Measurements from ENCODE around the gene SLC66A1.

The SLC66A1 gene

DNA sequence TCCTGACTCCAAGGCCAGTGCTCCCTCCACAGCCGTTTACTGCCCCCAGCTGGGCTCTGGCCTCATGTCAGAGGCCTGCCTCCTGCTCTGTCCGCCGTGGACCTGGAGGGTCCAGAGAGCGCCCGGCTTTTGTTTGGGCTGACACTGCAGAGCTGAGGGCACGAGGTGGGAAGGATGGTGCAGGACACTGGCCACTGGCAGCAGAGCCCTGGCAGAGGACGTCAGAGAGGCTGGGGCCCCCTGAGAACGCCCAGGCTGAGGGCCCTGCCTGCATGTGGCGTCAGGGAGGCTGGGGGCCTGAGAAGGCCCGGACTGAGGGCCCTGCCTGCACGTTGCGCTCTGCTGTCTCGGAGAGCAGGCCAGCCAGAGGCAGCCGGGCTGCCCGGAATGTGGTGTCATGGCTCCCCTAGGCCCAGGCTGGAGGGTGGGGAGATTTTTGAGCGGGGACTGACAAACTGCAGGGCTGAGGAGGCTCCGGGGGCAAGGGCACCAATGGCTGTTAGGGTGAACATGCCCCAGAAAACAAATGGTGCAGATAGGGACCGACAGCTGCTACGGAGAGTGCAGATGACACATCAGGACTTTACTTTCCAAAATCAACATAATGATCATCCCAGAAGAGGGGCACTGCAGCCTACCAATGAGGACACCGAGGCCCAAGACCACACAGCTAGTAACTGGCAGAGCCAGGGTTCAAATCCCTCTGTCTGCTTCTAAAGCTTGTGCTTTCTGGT, 31.7 kb downstream of the SLC66A1 start:
- no peaks in the 10 kb centered on the region for H3K4me1 ChIP-seq (ENCODE audit: control insufficient read depth, insufficient read depth, low read length, unreplicated experiment)
- no peaks in the 10 kb centered on the region for H3K27me3 ChIP-seq (ENCODE audit: insufficient read depth, low read length)
- H2AFZ ChIP-seq (ENCODE audit: low read length, unreplicated experiment), result no peak overlapping the region
- H3K36me3 ChIP-seq (ENCODE audit: insufficient read depth, low read length), result peaks cover 5% of the 10 kb centered on the region; the same call in 1 of the 2 replicates
- H3K27ac ChIP-seq (ENCODE audit: low read depth, low read length), result no peak overlapping the region
- H3K4me3 ChIP-seq (ENCODE audit: low read depth, low read length), result no peak overlapping the region
- no peaks in the 10 kb centered on the region for H3K79me2 ChIP-seq (ENCODE audit: control insufficient read depth, insufficient read depth, low read length, unreplicated experiment)

DNA sequence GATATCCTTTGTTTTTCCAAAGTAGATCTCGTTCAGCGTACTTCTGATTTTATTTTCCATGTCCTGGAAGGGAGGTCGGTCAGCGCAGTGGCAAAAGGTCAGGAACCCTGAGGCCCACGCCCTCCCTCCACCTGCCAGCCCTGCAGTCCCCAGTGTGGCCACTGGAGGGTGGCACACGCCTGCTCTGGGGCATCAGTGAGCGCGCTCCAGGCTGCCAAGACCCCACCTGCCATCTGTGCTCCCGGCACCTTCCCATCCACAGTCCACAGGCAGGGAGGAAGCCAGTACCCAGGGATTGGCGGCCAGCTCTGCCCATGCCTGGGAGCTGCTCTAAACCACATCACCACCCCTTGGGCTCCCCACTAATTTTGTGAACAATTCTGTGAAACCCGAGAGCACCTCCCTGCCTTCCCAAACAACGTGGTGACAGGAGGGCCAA, 32.3 kb downstream of the SLC66A1 start:
- no peaks in the 10 kb centered on the region for H3K27me3 ChIP-seq (ENCODE audit: insufficient read depth, low read length)
- no peak overlapping the region for H2AFZ ChIP-seq (ENCODE audit: low read length, unreplicated experiment)
- peaks cover 5% of the 10 kb centered on the region; the same call in 1 of the 2 replicates for H3K36me3 ChIP-seq (ENCODE audit: insufficient read depth, low read length)
- no peak overlapping the region for H3K4me3 ChIP-seq (ENCODE audit: low read depth, low read length)
- H3K27ac ChIP-seq (ENCODE audit: low read depth, low read length), result no peak overlapping the region
- H3K4me1 ChIP-seq (ENCODE audit: control insufficient read depth, insufficient read depth, low read length, unreplicated experiment), result no peaks in the 10 kb centered on the region
- H3K79me2 ChIP-seq (ENCODE audit: control insufficient read depth, insufficient read depth, low read length, unreplicated experiment), result no peaks in the 10 kb centered on the region

DNA sequence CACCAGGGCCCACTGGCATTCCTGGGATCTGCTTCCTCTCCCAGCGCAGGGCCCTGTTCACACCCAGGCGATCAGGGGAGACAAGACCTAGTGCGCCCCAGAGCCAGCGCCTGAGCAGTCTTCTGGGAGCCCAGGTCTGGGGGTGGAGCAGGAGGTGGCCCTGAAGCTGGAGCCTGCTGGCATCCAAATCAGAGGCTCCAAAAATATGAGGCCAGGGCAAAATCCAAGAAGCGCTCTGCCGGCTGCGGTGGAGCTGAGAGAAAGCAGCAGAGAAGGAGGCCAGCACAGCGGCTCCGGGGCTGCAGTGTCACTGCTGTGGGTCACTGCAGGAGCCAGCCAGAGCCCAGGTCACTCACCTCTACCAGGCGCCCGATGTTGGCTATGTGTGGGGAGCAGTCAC, 32.7 kb downstream of the SLC66A1 start:
- Histone ChIP-seq H3K27ac (ENCODE audit: low read depth, low read length) (no peak overlapping the region), H3K79me2 (ENCODE audit: control insufficient read depth, insufficient read depth, low read length, unreplicated experiment) (no peaks in the 10 kb centered on the region), H2AFZ (ENCODE audit: low read length, unreplicated experiment) (no peak overlapping the region), H3K4me3 (ENCODE audit: low read depth, low read length) (no peak overlapping the region), H3K27me3 (ENCODE audit: insufficient read depth, low read length) (no peaks in the 10 kb centered on the region), H3K36me3 (ENCODE audit: insufficient read depth, low read length) (peaks cover 5% of the 10 kb centered on the region; the same call in 1 of the 2 replicates), H3K4me1 (ENCODE audit: control insufficient read depth, insufficient read depth, low read length, unreplicated experiment) (no peaks in the 10 kb centered on the region)

DNA sequence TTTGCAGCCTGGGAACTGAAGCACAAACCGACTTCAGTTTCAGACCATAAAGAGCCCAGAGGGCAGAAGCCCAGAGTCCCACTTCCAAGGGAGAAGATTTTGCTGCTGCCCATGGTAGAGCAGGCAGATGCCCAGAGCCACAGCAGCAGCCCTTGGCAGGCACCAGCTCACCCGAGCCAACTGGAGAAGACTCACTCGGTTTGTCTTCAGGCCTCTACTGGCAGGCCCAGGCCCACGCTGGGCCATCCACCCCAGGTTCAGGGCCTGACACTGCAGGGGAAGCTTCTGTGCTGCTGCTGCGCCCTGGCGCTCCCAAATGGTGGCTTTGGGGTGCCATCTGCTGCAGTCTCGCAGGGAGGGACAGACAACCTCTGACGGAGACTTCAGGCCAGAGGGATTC, 33.3 kb downstream of the SLC66A1 start:
- no peak overlapping the region for H3K27ac ChIP-seq (ENCODE audit: low read depth, low read length)
- no peaks in the 10 kb centered on the region for H3K27me3 ChIP-seq (ENCODE audit: insufficient read depth, low read length)
- H3K36me3 ChIP-seq (ENCODE audit: insufficient read depth, low read length), result peaks cover 5% of the 10 kb centered on the region; the same call in 1 of the 2 replicates
- H3K4me3 ChIP-seq (ENCODE audit: low read depth, low read length), result no peak overlapping the region
- no peak overlapping the region for H2AFZ ChIP-seq (ENCODE audit: low read length, unreplicated experiment)
- H3K4me1 ChIP-seq (ENCODE audit: control insufficient read depth, insufficient read depth, low read length, unreplicated experiment), result no peaks in the 10 kb centered on the region
- H3K79me2 ChIP-seq (ENCODE audit: control insufficient read depth, insufficient read depth, low read length, unreplicated experiment), result no peaks in the 10 kb centered on the region

DNA sequence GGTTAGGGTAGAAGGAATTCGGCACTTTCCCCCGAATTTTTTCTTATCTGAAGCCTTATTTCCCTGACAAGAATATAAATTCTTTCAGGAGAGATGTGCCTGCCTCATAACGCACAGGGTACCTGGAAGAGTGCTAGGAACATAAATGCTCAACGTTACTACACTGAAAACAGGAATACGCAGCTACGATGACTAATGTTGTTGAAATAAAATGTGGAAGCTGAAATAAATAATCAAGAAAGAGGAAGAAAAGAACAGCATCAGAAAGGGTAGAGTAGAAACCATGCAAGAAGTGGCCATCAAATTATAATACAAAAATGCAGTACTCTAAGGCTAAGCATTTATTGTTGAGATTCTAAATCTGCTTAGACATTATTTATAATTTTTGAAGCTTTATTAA, 33.9 kb downstream of the SLC66A1 start:
- H3K79me2 ChIP-seq (ENCODE audit: control insufficient read depth, insufficient read depth, low read length, unreplicated experiment), result no peaks in the 10 kb centered on the region
- H3K27ac ChIP-seq (ENCODE audit: low read depth, low read length), result no peak overlapping the region
- peaks cover 1% of the 10 kb centered on the region; the same call in 1 of the 2 replicates for H3K36me3 ChIP-seq (ENCODE audit: insufficient read depth, low read length)
- no peak overlapping the region for H3K4me3 ChIP-seq (ENCODE audit: low read depth, low read length)
- no peaks in the 10 kb centered on the region for H3K4me1 ChIP-seq (ENCODE audit: control insufficient read depth, insufficient read depth, low read length, unreplicated experiment)
- no peak overlapping the region for H2AFZ ChIP-seq (ENCODE audit: low read length, unreplicated experiment)
- no peaks in the 10 kb centered on the region for H3K27me3 ChIP-seq (ENCODE audit: insufficient read depth, low read length)

DNA sequence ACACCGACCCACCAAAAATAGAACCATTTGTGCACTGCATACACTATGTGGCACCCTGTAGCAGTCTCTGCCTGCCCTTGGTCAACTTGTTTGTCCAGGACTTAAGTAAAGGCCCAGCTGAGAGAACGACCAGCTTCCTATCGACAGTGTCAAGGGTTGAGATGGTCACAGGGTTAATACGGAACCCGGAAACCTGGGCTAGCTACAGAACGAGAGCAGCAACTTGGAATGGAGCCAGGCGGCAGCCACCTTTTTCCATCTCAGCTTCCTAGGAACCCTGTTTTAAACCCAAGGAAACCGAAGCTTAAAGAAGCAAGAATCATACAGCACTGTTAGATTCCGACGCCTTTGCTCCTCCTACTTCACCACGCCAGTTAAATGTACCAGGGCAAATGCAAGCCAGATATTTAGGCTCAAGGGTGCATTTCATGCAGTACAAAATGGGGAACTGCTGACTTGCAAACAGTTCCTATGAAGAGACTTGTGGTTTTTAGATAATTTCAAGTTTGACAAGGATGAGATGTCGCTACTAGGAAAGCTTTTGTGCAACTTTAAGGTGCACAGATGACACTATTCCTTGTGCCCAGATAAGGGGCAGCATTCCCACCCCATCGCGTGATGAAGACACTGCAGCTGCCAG, 35.5 kb downstream of the SLC66A1 start:
- Histone ChIP-seq H3K36me3 (ENCODE audit: insufficient read depth, low read length) (no peaks in the 10 kb centered on the region; the same call in 1 of the 2 replicates), H3K27me3 (ENCODE audit: insufficient read depth, low read length) (no peaks in the 10 kb centered on the region), H3K4me1 (ENCODE audit: control insufficient read depth, insufficient read depth, low read length, unreplicated experiment) (no peaks in the 10 kb centered on the region), H2AFZ (ENCODE audit: low read length, unreplicated experiment) (no peak overlapping the region), H3K27ac (ENCODE audit: low read depth, low read length) (no peak overlapping the region), H3K4me3 (ENCODE audit: low read depth, low read length) (no peak overlapping the region), H3K79me2 (ENCODE audit: control insufficient read depth, insufficient read depth, low read length, unreplicated experiment) (no peaks in the 10 kb centered on the region)

DNA sequence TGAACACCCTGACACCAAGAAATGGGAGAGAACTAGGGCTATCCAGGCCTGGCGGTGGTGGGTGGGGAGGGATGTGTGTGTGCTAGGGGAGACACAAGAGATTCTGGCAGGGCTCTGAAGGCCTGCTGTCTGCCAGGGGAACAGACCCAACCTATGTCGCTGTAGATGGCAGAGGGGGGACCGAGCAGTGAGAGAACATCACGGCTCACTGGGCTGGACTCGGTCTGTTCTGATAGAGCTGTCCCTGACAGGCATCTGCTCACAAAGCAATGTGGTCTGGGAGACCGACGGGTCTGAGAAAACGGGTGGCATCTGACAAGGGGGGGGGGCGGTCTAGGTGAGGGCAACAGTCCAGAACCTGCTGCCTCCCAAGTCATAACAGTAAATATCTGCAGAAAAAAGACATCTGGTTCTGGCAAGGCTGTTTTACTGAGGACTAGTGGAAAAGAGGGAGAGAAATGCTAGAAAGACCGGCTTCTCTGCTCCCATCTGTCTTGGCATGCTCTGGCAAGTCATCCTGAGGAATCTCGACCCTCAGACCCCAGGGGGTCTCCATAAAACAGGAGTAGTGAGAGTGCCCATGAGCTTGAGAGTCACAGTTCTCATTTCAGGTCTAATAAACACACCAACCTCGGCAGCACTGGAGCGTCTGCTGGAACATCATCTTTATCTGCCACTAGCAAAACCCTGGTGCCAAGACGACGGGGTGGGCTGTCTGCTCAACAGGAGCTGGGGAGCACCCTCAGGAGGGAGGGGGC, 36.5 kb downstream of the SLC66A1 start:
- no peak overlapping the region for H3K4me3 ChIP-seq (ENCODE audit: low read depth, low read length)
- H3K36me3 ChIP-seq (ENCODE audit: insufficient read depth, low read length), result no peaks in the 10 kb centered on the region; the same call in 1 of the 2 replicates

DNA sequence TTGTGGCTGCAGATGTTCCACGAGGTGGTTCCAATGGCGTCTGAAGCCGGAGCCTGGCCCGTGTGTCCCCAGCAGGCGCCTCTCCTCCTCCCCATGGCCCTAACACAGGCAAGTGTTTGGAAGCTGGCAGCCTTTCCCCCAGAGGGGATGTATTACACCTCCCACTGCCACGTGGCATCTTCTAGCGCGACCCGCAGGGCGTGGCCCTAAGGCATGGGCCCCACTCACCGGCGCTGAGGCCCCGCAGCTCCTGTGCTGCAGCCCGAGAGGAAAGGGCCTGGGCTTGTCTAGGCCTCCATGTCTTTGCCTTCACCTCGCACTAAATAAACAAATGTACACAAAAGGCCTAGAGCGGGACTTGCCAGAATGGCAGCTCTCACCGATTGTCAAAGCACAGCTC, 37.9 kb downstream of the SLC66A1 start:
- no peak overlapping the region for H3K4me3 ChIP-seq (ENCODE audit: low read depth, low read length)
- H2AFZ ChIP-seq (ENCODE audit: low read length, unreplicated experiment), result no peak overlapping the region
- H3K27ac ChIP-seq (ENCODE audit: low read depth, low read length), result no peak overlapping the region
- no peaks in the 10 kb centered on the region for H3K27me3 ChIP-seq (ENCODE audit: insufficient read depth, low read length)
- H3K4me1 ChIP-seq (ENCODE audit: control insufficient read depth, insufficient read depth, low read length, unreplicated experiment), result no peaks in the 10 kb centered on the region
- no peaks in the 10 kb centered on the region; the same call in 1 of the 2 replicates for H3K36me3 ChIP-seq (ENCODE audit: insufficient read depth, low read length)
- no peaks in the 10 kb centered on the region for H3K79me2 ChIP-seq (ENCODE audit: control insufficient read depth, insufficient read depth, low read length, unreplicated experiment)

More for the DNA sequence above, 36.5 kb downstream of the SLC66A1 start:
- Histone ChIP-seq H3K79me2 (ENCODE audit: control insufficient read depth, insufficient read depth, low read length, unreplicated experiment) (no peaks in the 10 kb centered on the region), H2AFZ (ENCODE audit: low read length, unreplicated experiment) (no peak overlapping the region), H3K4me1 (ENCODE audit: control insufficient read depth, insufficient read depth, low read length, unreplicated experiment) (no peaks in the 10 kb centered on the region), H3K27ac (ENCODE audit: low read depth, low read length) (no peak overlapping the region), H3K27me3 (ENCODE audit: insufficient read depth, low read length) (no peaks in the 10 kb centered on the region)

DNA sequence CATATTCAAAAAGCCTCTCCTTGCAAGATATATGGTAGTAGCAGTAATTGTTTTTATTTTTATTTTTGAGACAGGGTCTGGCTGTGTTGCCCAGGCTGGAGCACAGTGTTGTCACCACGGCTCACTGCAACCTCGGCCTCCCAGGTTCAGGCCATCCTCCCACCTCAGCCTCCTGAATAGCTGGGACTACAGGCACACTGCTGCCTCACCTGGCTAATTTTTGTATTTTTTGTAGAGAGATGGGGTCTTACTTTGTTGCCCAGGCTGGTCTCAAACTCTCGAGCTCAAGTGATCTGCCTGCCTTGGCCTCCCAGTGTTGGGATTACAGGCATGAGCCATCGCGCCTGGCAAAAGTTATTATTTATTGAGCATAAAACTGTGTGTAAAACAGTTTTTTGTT, 38.4 kb downstream of the SLC66A1 start:
- Histone ChIP-seq H3K4me3 (ENCODE audit: low read depth, low read length) (no peak overlapping the region), H3K79me2 (ENCODE audit: control insufficient read depth, insufficient read depth, low read length, unreplicated experiment) (no peaks in the 10 kb centered on the region), H3K4me1 (ENCODE audit: control insufficient read depth, insufficient read depth, low read length, unreplicated experiment) (no peaks in the 10 kb centered on the region), H3K36me3 (ENCODE audit: insufficient read depth, low read length) (no peaks in the 10 kb centered on the region), H3K27ac (ENCODE audit: low read depth, low read length) (no peak overlapping the region), H3K27me3 (ENCODE audit: insufficient read depth, low read length) (no peaks in the 10 kb centered on the region), H2AFZ (ENCODE audit: low read length, unreplicated experiment) (no peak overlapping the region)

DNA sequence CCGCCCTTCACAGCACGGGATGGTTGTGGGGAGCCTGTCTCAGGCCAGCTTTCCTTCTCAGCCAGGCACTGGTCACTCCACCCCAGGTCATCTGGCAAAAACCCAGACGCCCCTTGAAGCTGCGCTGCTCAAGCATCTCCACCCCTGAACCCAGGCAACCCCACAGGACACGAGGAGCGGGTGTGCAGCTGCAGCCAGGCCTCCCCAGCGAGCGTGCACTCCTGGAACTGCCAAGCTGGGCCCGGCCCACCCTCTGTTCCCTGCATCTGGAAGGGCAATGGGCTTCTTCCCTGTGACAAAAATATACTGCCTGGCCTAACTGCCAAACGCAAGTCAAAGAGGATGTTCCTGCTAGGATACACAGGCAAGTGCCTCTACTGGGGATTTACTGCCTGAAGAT, 39.7 kb downstream of the SLC66A1 start:
- H3K4me1 ChIP-seq (ENCODE audit: control insufficient read depth, insufficient read depth, low read length, unreplicated experiment), result no peaks in the 10 kb centered on the region
- no peak overlapping the region for H3K27ac ChIP-seq (ENCODE audit: low read depth, low read length)
- H3K27me3 ChIP-seq (ENCODE audit: insufficient read depth, low read length), result no peaks in the 10 kb centered on the region
- H2AFZ ChIP-seq (ENCODE audit: low read length, unreplicated experiment), result no peak overlapping the region
- no peaks in the 10 kb centered on the region for H3K79me2 ChIP-seq (ENCODE audit: control insufficient read depth, insufficient read depth, low read length, unreplicated experiment)
- no peak overlapping the region for H3K4me3 ChIP-seq (ENCODE audit: low read depth, low read length)
- H3K36me3 ChIP-seq (ENCODE audit: insufficient read depth, low read length), result no peaks in the 10 kb centered on the region

Measured in ACC112 (cell line).